Hepatocyte (in vitro differentiated cells): ENCODE measurements around the gene MT1M. TPM values are rescaled to one million over a fixed set of nuclear protein-coding genes. Genes with fewer than 3 reads are reported as not detected.

Source experiments
- DNase-seq: peaks from one replicate; pipeline ENCODE4 v3.0.0-alpha.2; 2016; ENCODE audit warnings: low spot score
- H2AFZ ChIP-seq: fragments of 200-600 bp; sonication (generic); 2 replicates; pipeline ENCODE4 v1.6.0; 2016; ENCODE audit warnings: antibody characterized with exemption, mild to moderate bottlenecking
- H3K27ac ChIP-seq: fragments of 200-600 bp; sonication (generic); 2 replicates; pipeline ENCODE4 v1.5.1; 2016; ENCODE audit warnings: mild to moderate bottlenecking
- H3K27me3 ChIP-seq: fragments of 200-600 bp; sonication (generic); 2 replicates; pipeline ENCODE4 v1.6.1; 2016
- H3K36me3 ChIP-seq: fragments of 200-600 bp; sonication (generic); replicated peaks from 2 replicates; pipeline ENCODE4 v1.5.1; 2016; ENCODE audit warnings: low read depth; ENCODE audit not compliant: insufficient read depth
- H3K4me1 ChIP-seq: fragments of 200-600 bp; sonication (generic); 2 replicates; pipeline ENCODE4 v1.5.1; 2016; ENCODE audit warnings: mild to moderate bottlenecking, moderate library complexity; ENCODE audit not compliant: insufficient read depth
- H3K4me2 ChIP-seq: fragments of 200-600 bp; sonication (generic); 2 replicates; pipeline ENCODE4 v1.6.0; 2016
- H3K4me3 ChIP-seq: fragments of 200-600 bp; sonication (generic); 2 replicates; pipeline ENCODE4 v1.5.1; 2016; ENCODE audit warnings: mild to moderate bottlenecking
- H3K79me2 ChIP-seq: fragments of 200-600 bp; sonication (generic); 2 replicates; pipeline ENCODE4 v1.6.0; 2017; ENCODE audit warnings: mild to moderate bottlenecking
- H3K9me2 ChIP-seq: fragments of 200-600 bp; sonication (generic); replicated peaks from 2 replicates; pipeline ENCODE4 v1.6.0; 2017; ENCODE audit warnings: mild to moderate bottlenecking; ENCODE audit not compliant: insufficient read depth
- H3K9me3 ChIP-seq: fragments of 200-600 bp; sonication (generic); 2 replicates; pipeline ENCODE4 v1.5.1; 2016; ENCODE audit warnings: low read depth, mild to moderate bottlenecking
- H4K20me1 ChIP-seq: fragments of 200-600 bp; sonication (generic); 2 replicates; pipeline ENCODE4 v1.6.0; 2016; ENCODE audit warnings: mild to moderate bottlenecking; ENCODE audit not compliant: insufficient read depth, poor library complexity, severe bottlenecking
- CTCF ChIP-seq: fragments of 200-600 bp; sonication (generic); IDR thresholded peaks from 2 replicates; pipeline ENCODE4 v1.5.1; 2016; ENCODE audit warnings: antibody characterized with exemption, mild to moderate bottlenecking; ENCODE audit not compliant: poor library complexity
- EZH2 ChIP-seq: fragments of 200-600 bp; sonication (generic); IDR thresholded peaks from 2 replicates; pipeline ENCODE4 v1.6.1; 2016; ENCODE audit warnings: antibody characterized with exemption, mild to moderate bottlenecking, borderline replicate concordance
- EZH2phosphoT487 ChIP-seq: fragments of 200-600 bp; sonication (generic); IDR thresholded peaks from one replicate; pipeline ENCODE4 v1.6.1; 2018; ENCODE audit warnings: antibody characterized with exemption, mild to moderate bottlenecking, low read depth, moderate library complexity; ENCODE audit not compliant: unreplicated experiment, severe bottlenecking
- WGBS: methylation state at CpG from one replicate; pipeline ENCODE4 v1.1.6; 2016; ENCODE audit warnings: low lambda C conversion rate; ENCODE audit errors: missing lambda C conversion rate; 5-methylcytosine and 5-hydroxymethylcytosine counted together
- polyA plus RNA-seq: library from polyadenylated mRNA; unstranded; fragments of >200 nt; fragmentation: Nextera tagmentation; extraction: Ambion mirVana; gene quantifications from 2 replicates; pipeline ENCODE4 v1.2.1, GENCODE V29; 2016
- total RNA-seq: library from RNA; depleted of rRNA; stranded (reverse); fragments of >200 nt; gene quantifications from 2 replicates; pipeline ENCODE4 v1.2.3, GENCODE V29; 2014

Gene MT1M
- total and polyA plus RNA-seq, 2 experiments from 2014 or later = 0.60 TPM; not detected in 1

GRCh38 chr16:56628486-56629350 is 3.7 kb upstream of the MT1M start:
- no peak overlapping the region for H3K4me3 ChIP-seq
- no peak for DNase-seq
- H3K4me2 ChIP-seq = no peak overlapping the region
- H2AFZ ChIP-seq = no peak overlapping the region
- H3K36me3 ChIP-seq = no peaks in the 10 kb centered on the region
- no peaks in the 10 kb centered on the region for H3K9me2 ChIP-seq
- no peaks in the 10 kb centered on the region for H3K79me2 ChIP-seq
- H3K27me3 ChIP-seq = peaks cover 70% of the 10 kb centered on the region
- TF ChIP-seq EZH2 (no peak), CTCF (no peak), EZH2phosphoT487 (no peak)
- H3K4me1 ChIP-seq = peaks cover 9% of the 10 kb centered on the region
- no peak overlapping the region for H3K27ac ChIP-seq
- no peaks in the 10 kb centered on the region for H3K9me3 ChIP-seq
- WGBS = 72% methylated on average over 9 of the region's 9 CpGs
- no peaks in the 10 kb centered on the region for H4K20me1 ChIP-seq

GRCh38 chr16:56629531-56629930 is 2.9 kb upstream of the MT1M start:
- H2AFZ ChIP-seq = no peak overlapping the region
- TF ChIP-seq EZH2phosphoT487 (no peak), EZH2 (no peak), CTCF (no peak)
- no peak overlapping the region for H3K4me3 ChIP-seq
- H4K20me1 ChIP-seq = no peaks in the 10 kb centered on the region
- H3K27me3 ChIP-seq = peaks cover 78% of the 10 kb centered on the region
- H3K79me2 ChIP-seq = no peaks in the 10 kb centered on the region
- H3K9me3 ChIP-seq = no peaks in the 10 kb centered on the region
- H3K9me2 ChIP-seq = no peaks in the 10 kb centered on the region
- no peak overlapping the region for H3K4me2 ChIP-seq
- H3K4me1 ChIP-seq = peaks cover 9% of the 10 kb centered on the region
- no peaks in the 10 kb centered on the region for H3K36me3 ChIP-seq
- WGBS = 44% methylated on average over 3 of the region's 3 CpGs
- DNase-seq = no peak
- H3K27ac ChIP-seq = no peak overlapping the region

GRCh38 chr16:56630134-56630533 is 2.3 kb upstream of the MT1M start:
- Histone ChIP-seq H3K4me2 (no peak overlapping the region), H3K36me3 (no peaks in the 10 kb centered on the region), H3K9me3 (no peaks in the 10 kb centered on the region), H4K20me1 (no peaks in the 10 kb centered on the region), H3K9me2 (no peaks in the 10 kb centered on the region), H3K4me1 (peaks cover 12% of the 10 kb centered on the region), H2AFZ (no peak overlapping the region), H3K4me3 (no peak overlapping the region), H3K79me2 (no peaks in the 10 kb centered on the region), H3K27me3 (peaks cover 79% of the 10 kb centered on the region), H3K27ac (no peak overlapping the region)
- no peak for TF ChIP-seq CTCF
- TF ChIP-seq EZH2 = no peak
- TF ChIP-seq EZH2phosphoT487 = no peak
- 75% methylated on average over 3 of the region's 3 CpGs for WGBS
- no peak for DNase-seq
